Activated CD8-positive, alpha-beta T cell treated with anti-CD3 and anti-CD28 coated beads for 36 hours (primary cell): ENCODE data around the gene OR52I2. TPM values are rescaled to one million over a fixed set of nuclear protein-coding genes. Genes with fewer than 3 reads are reported as not detected.

Source experiments
- ATAC-seq: fragments of 200-7000 bp; cut with Tn5 transposase; one replicate; pipeline ENCODE4 v1.10.0; 2021; ENCODE audit warnings: mild to moderate bottlenecking, moderate library complexity
- CTCF ChIA-PET: fragments of 350-600 bp; sonication (Branson Sonifier 250); formaldehyde crosslinking; loops from one replicate; lab custom pipeline; 2021; ENCODE audit warnings: antibody characterized with exemption; lab: Charles Lee
- POLR2A ChIA-PET: fragments of 350-600 bp; sonication (Branson Sonifier 250); formaldehyde crosslinking; loops from one replicate; lab custom pipeline; 2021; ENCODE audit warnings: antibody characterized with exemption; lab: Charles Lee
- DNase-seq: peaks from one replicate; pipeline ENCODE4 v3.0.0-alpha.2; 2020
- H3K27ac Mint-ChIP-seq: one replicate; pipeline ENCODE4 v1.8.0; 2021; ENCODE audit warnings: mild to moderate bottlenecking, mixed read lengths
- H3K27me3 Mint-ChIP-seq: one replicate; pipeline ENCODE4 v1.8.0; 2021; ENCODE audit warnings: mixed read lengths
- H3K36me3 Mint-ChIP-seq: one replicate; pipeline ENCODE4 v1.8.0; 2021; ENCODE audit warnings: low read depth, mixed read lengths
- H3K4me1 Mint-ChIP-seq: one replicate; pipeline ENCODE4 v1.8.0; 2021; ENCODE audit warnings: low read depth, mixed read lengths
- H3K4me3 Mint-ChIP-seq: one replicate; pipeline ENCODE4 v1.8.0; 2021; ENCODE audit warnings: mild to moderate bottlenecking, moderate library complexity, mixed read lengths
- H3K9me3 Mint-ChIP-seq: one replicate; pipeline ENCODE4 v1.8.0; 2021; ENCODE audit warnings: mixed read lengths
- intact Hi-C: fragments of 100-400 bp; cut with micrococcal nuclease; formaldehyde crosslinking; loops from one replicate; pipeline ENCODE4 v1.10.0; 2022
- total RNA-seq, 2 experiments: library from RNA; stranded (reverse); gene quantifications; one replicate each; pipeline ENCODE4 v1.2.3, GENCODE V29; 2021
- TF ChIP-seq, protein P1 (sequence below): fragments of 200-600 bp; IDR thresholded peaks from one replicate; pipeline ENCODE4 v1.8.0; 2022; ENCODE audit warnings: antibody characterized with exemption, mild to moderate bottlenecking

The OR52I2 gene
- total RNA-seq, 2 experiments from 2014 or later, result not detected

DNA sequence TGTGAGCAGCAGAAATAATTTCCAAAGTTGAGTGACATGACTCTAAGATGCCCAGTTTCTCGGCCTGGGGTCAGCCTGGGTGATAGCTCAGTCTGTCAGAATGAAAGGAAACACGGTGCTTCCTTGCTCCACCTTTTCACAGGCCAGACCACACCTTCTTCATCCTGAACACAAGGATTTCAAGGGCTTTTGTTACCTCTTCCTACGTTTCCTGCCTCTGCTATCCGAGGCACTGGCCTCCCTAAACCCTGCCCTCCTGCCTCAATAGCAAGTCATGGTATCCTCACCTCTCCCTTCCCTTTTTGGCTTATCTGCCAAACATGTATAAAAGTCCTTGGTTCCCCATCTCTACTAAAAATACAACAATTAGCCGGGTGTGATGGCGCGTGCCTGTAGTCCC lies 60.5 kb downstream of the OR52I2 start:
- peaks cover 7% of the 10 kb centered on the region for H3K27me3 Mint-ChIP-seq
- no peak overlapping the region for H3K4me3 Mint-ChIP-seq
- ChIA-PET POLR2A (no interaction called here), CTCF (no interaction called here)
- no peak overlapping the region for H3K27ac Mint-ChIP-seq
- H3K36me3 Mint-ChIP-seq, result no peaks in the 10 kb centered on the region
- no peaks in the 10 kb centered on the region for H3K4me1 Mint-ChIP-seq
- intact Hi-C loops, result no loop called here
- H3K9me3 Mint-ChIP-seq, result no peaks in the 10 kb centered on the region
- TF ChIP-seq, protein P1, sequence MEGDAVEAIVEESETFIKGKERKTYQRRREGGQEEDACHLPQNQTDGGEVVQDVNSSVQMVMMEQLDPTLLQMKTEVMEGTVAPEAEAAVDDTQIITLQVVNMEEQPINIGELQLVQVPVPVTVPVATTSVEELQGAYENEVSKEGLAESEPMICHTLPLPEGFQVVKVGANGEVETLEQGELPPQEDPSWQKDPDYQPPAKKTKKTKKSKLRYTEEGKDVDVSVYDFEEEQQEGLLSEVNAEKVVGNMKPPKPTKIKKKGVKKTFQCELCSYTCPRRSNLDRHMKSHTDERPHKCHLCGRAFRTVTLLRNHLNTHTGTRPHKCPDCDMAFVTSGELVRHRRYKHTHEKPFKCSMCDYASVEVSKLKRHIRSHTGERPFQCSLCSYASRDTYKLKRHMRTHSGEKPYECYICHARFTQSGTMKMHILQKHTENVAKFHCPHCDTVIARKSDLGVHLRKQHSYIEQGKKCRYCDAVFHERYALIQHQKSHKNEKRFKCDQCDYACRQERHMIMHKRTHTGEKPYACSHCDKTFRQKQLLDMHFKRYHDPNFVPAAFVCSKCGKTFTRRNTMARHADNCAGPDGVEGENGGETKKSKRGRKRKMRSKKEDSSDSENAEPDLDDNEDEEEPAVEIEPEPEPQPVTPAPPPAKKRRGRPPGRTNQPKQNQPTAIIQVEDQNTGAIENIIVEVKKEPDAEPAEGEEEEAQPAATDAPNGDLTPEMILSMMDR, result no peak
- no peak for ATAC-seq
- DNase-seq, result no peak

Other genes with a start within 250 kb of the OR52I2 start
- gene OR52B4, start 213.4 kb upstream of the OR52I2 start, total RNA-seq, result not detected
- 10 to 100 TPM; 24.8 to 25.5 TPM for gene TRIM21, start 188.0 kb upstream of the OR52I2 start, total RNA-seq
- not detected for gene OR52K2, start 132.4 kb upstream of the OR52I2 start, total RNA-seq
- not detected for gene OR52K1, start 99.1 kb upstream of the OR52I2 start, total RNA-seq
- not detected for gene OR52M1, start 36.6 kb upstream of the OR52I2 start, total RNA-seq
- gene OR52I1, start 12.3 kb downstream of the OR52I2 start, total RNA-seq, result not detected
- gene TRIM68, start 26.5 kb downstream of the OR52I2 start, total RNA-seq, result 10 to 100 TPM; 10.2 to 11.4 TPM
- gene OR51D1, start 55.7 kb downstream of the OR52I2 start, total RNA-seq, result not detected
- gene OR51E1, start 62.2 kb downstream of the OR52I2 start, total RNA-seq, result not detected
- not detected for gene OR51E2, start 116.1 kb downstream of the OR52I2 start, total RNA-seq
- not detected for gene MMP26, start 123.0 kb downstream of the OR52I2 start, total RNA-seq
- not detected for gene OR51F1, start 188.2 kb downstream of the OR52I2 start, total RNA-seq
- not detected for gene OR52R1, start 222.6 kb downstream of the OR52I2 start, total RNA-seq
- not detected for gene OR51F2, start 239.6 kb downstream of the OR52I2 start, total RNA-seq